GM12875 (cell line): ENCODE data around the gene CAMK2N1.
"Not testable (repeated sequence)": the region's sequence is repeated elsewhere in the genome, so short reads cannot be mapped to it uniquely, and the experiment has no call there.

ENCODE experiments used
- H3K4me3 ChIP-seq: one replicate; pipeline ENCODE4 v1.5.1; 2011; ENCODE audit warnings: low read depth, low read length, control low read depth
- CTCF ChIP-seq: IDR thresholded peaks from 2 replicates; pipeline ENCODE4 v1.5.1; 2011; ENCODE audit warnings: low read depth, mild to moderate bottlenecking, control low read depth, inconsistent platforms, low read length, moderate library complexity, borderline replicate concordance; ENCODE audit not compliant: insufficient read depth

CAMK2N1 gene

DNA sequence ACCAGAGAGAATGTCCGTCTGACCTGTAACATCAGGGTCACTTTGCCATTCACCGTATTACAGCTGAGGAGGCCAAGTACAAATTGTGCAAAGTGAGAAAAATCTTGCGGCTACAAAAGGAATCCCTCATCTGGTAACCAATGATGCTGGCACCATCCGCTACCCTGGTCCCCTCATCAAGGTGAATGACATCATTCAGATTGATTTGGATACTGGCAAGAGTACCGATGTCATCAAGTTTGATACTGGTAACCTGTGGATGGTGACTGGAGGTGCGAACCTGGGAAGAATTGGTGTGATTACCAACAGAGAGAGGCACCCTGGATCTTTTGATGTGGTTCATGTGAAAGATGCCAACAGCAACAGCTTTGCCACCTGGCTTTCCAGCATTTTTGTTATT is 40.3 kb upstream of the CAMK2N1 start:
- no peak for TF ChIP-seq CTCF
- H3K4me3 ChIP-seq, result no peak overlapping the region

DNA sequence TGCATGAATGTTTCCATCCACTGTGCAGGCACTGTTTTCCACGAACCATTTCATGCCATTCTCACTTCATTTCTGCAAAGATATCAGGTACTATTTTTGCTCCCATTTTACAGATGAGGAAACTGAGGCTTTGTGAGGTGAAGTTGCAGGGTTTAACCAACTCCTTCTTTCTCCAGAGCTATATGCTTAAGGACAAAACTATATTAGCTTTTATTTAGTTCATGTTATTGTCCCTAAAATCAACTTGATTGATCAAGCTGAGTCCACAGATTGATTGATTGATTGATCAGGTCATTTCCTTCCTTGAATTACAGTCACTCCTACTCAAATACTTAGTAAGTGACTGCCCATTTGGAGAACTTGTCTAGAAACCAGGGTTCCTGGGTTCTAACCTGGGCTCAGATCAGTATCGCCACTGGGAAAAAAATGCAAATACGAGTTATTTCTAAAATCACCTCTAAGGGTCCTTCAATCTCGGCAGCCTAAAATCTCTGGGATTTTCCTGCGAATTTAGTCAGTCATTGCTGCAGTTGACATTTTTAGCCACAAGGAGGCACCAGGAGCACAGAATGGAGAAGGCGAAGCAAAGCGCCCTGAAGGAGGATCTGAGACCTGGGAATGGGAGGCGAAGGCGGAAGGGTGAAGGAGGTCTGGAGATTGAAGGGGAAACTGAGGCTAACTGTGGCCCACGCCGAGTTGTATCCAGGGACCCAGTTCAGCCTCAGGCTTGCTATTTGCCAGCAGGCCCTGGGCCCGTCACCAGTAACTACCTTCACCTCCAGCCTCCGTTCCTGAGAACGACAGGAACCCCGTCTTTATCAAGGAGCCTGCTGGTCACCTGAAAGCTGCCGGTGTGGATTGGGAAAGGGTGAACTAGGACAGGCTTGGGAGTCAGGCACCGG is 36.2 kb upstream of the CAMK2N1 start:
- H3K4me3 ChIP-seq, result no peak overlapping the region
- peak; percentile 82 for TF ChIP-seq CTCF

DNA sequence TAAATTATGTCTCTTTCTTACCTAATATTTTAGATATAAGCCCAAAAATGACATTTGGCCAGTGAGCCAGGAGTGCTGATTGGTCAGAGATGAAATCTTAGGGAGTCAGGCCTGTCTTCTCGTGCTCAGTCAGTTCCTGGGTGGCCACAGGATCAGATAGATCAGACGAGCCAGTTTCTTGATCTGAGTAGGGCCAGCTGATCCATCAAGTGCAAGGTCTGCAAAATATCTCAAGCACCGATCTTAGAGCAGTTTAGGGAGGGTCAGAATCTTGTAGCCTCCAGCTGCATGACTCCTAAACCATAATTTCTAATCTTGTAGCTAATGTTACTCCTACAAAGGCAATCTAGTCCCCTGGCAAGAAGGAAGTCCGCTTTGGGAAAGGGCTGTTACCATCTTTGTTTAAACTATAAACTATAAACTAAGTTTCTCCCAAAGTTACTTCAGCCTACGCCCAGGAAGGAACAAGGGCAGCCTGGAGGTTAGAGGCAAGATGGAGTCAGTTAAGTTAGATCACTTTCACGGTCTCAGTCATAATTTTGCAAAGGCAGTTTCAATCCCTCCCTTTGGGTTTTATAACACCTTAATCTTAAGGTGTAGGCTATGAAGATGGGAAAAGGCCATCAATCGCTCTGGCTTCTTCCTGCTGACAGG is 33.7 kb upstream of the CAMK2N1 start:
- not testable (repeated sequence) for H3K4me3 ChIP-seq

DNA sequence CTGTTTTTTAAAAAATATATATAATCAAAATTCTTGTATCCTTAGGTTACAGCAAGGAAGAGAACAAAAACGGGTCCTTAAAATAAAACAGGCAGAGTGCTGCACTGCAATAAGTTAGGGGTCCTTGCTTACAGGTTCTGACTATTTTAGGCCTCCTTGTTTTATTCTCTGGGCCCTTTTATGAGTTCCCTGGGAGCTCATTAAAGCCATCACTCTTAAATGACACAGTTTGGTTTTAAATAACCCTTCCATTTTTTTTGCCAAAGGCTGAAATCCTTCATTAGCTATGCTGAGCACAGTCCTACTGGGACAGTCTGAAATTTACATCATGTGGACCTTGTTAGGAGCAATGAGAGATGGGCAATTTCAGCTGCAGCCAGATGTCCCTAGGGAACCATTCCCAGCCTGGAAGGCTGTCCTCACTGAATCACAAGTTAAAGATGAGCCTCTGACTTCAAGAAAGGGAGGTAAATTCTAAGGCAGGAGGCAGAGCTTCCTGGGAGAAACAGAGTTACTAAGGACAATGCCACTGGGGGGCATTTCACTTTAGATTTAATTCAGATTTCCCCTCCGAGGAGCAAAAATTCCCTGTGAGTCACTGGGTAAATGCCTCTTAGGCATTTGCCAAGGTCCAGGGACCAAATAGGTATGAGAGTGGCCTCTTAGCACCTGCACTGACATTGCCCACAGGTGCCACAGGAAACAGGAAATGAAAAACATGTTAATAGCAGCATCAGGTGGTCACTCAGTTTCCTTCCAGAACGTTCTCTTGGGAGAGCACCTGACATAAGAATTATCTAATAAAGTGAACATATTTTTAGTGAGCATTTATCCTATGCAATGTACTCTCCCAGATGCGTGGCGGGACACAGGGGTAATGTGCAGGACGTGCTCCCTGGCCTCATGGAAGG is 25.8 kb upstream of the CAMK2N1 start:
- no peak overlapping the region for H3K4me3 ChIP-seq
- no peak for TF ChIP-seq CTCF

DNA sequence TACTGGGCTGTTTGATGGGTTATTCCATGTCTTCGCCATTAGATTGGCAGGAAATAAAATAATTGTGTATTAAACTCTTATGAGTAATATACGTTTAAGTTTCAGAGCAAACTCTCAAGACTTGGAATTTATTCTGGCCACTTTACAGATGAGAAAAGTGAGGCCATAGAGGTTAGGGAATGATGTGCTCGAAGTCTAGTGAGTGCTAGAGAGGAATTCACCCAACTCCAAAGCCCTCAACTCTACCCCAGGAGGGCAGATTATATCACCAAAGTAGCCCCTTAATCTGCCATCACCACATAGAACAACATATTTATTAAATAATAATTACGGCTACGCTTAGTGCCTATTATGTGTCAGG is 22.4 kb upstream of the CAMK2N1 start:
- H3K4me3 ChIP-seq, result peak overlapping the region; percentile 90
- no peak for TF ChIP-seq CTCF

DNA sequence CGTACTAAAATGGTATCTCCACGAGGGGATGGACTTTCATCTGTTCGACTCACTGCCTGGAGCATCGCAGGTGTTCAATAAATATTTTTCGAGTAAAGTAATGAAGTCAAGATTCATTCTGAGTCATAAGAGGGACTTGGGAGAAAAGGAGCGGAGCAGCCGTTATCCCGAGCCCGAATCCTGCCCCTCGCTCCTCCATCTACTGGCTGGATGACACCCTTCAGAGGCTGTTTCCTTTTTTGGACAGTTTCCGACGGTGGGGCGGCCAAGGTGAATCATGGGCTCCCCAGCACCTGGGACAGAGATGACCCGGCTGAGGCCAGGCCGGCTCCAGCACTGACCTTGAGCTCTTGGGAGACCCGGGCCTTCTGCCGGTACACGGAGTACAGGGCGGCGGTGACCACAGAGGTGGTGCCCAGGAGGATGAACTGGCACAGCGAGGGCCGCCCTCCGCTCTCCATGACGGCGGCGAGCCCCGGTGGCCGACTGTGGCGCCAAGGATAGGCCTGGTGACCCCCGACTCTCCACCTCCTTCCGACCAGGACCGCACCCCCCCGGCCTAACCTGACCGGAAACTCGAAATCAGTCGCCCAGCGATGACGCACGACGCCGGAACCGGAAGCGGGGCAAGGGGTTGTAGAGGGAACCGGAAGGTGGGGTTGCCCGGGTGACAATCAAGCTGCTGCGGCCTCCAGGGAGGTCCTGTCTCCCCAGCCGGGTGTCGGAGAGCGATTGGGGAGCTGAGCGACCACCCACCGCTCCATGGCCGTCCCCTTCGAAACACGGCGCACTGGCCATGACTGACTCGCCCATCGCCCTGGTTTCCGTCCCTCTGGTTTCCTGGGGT is 21.8 kb upstream of the CAMK2N1 start, which contains the start of gene MUL1:
Gene MUL1, minus strand, starts transcription at position 588 of the 847 bp plus-strand sequence. Its CDS starts 127 bp downstream, at position 461.
- H3K4me3 ChIP-seq, result peak within 1 kb of the TSS; percentile 90
- TF ChIP-seq CTCF, result no peak
